Inferior parietal cortex (tissue), 1 donor: Measurements from ENCODE around the gene NECTIN1.

ENCODE experiments used
- DNase-seq: peaks from one replicate; pipeline ENCODE4 v3.0.0-alpha.2; 2016; ENCODE audit errors: extremely low spot score

NECTIN1 gene

GRCh38 chr11:119640541-119640940, 88.5 kb downstream of the NECTIN1 start:
- DNase-seq = no peak

- no peak for DNase-seq
These were observed 89.3 kb downstream of the NECTIN1 start for GRCh38 chr11:119639642-119640205.

- no peak for DNase-seq
These were observed 90.1 kb downstream of the NECTIN1 start for GRCh38 chr11:119638851-119639250.

- no peak for DNase-seq
These were observed 91.5 kb downstream of the NECTIN1 start for GRCh38 chr11:119637481-119637880.

GRCh38 chr11:119635776-119636175, 93.2 kb downstream of the NECTIN1 start:
- no peak for DNase-seq

- no peak for DNase-seq
These were observed 93.8 kb downstream of the NECTIN1 start for GRCh38 chr11:119635041-119635740.

GRCh38 chr11:119634301-119634700, 94.7 kb downstream of the NECTIN1 start:
- DNase-seq = no peak

GRCh38 chr11:119629834-119630624, 99.0 kb downstream of the NECTIN1 start:
- no peak for DNase-seq

- DNase-seq = no peak
These were observed 99.9 kb downstream of the NECTIN1 start for GRCh38 chr11:119629085-119629484.

GRCh38 chr11:119627286-119627685, 101.7 kb downstream of the NECTIN1 start:
- DNase-seq = no peak

- DNase-seq = no peak
These were observed 102.1 kb downstream of the NECTIN1 start for GRCh38 chr11:119626871-119627270.

GRCh38 chr11:119626197-119626841, 102.7 kb downstream of the NECTIN1 start:
- DNase-seq = no peak

- no peak for DNase-seq
These were observed 103.6 kb downstream of the NECTIN1 start for GRCh38 chr11:119625206-119625978.

GRCh38 chr11:119624629-119625028, 104.4 kb downstream of the NECTIN1 start:
- DNase-seq = no peak

GRCh38 chr11:119624102-119624615, 104.8 kb downstream of the NECTIN1 start:
- DNase-seq = no peak

- DNase-seq = no peak
These were observed 105.3 kb downstream of the NECTIN1 start for GRCh38 chr11:119623682-119624081.

- DNase-seq = no peak
These were observed 106.4 kb downstream of the NECTIN1 start for GRCh38 chr11:119622454-119623143.

GRCh38 chr11:119619665-119620064, 109.3 kb downstream of the NECTIN1 start:
- no peak for DNase-seq

GRCh38 chr11:119618208-119618909, 110.6 kb downstream of the NECTIN1 start:
- peak; percentile 86 for DNase-seq

GRCh38 chr11:119617340-119617713, 111.7 kb downstream of the NECTIN1 start:
- no peak for DNase-seq
